ENCODE results near the gene IFNGR1.
"Not testable (repeated sequence)": the region's sequence is repeated elsewhere in the genome, so short reads cannot be mapped to it uniquely, and the experiment has no call there.

Gene IFNGR1

GRCh38 chr6:137210903-137211302, 8.3 kb downstream of the IFNGR1 start:
- TF ChIP-seq CTCF (conservative IDR thresholded peaks at IDR 0.05; ENCODE audit: low read depth, low read length) = no peak
- no peak overlapping the region for H3K27ac ChIP-seq
- H3K79me2 ChIP-seq (ENCODE audit: insufficient read depth, low read depth) = no peaks in the 10 kb centered on the region
- H3K9ac ChIP-seq = no peak overlapping the region
- no peaks in the 10 kb centered on the region for H3K27me3 ChIP-seq (ENCODE audit: insufficient read depth, low read depth)
- H4K20me1 ChIP-seq (ENCODE audit: insufficient read depth) = no peaks in the 10 kb centered on the region
- no peak overlapping the region for H3K4me2 ChIP-seq
- no peak overlapping the region for H3K4me3 ChIP-seq (IDR thresholded peaks at IDR 0.05; ENCODE audit: insufficient read depth, low read depth, low read length)
- H3K36me3 ChIP-seq (ENCODE audit: insufficient read depth) = no peaks in the 10 kb centered on the region
- H3K4me1 ChIP-seq (ENCODE audit: low read depth, poor library complexity, severe bottlenecking) = peaks cover 4% of the 10 kb centered on the region
- no peak overlapping the region for H2AFZ ChIP-seq (ENCODE audit: low read depth)

- Histone ChIP-seq H3K79me2 (ENCODE audit: insufficient read depth, low read depth) (no peaks in the 10 kb centered on the region), H3K27ac (no peak overlapping the region), H3K36me3 (ENCODE audit: insufficient read depth) (no peaks in the 10 kb centered on the region), H3K4me3 (IDR thresholded peaks at IDR 0.05; ENCODE audit: insufficient read depth, low read depth, low read length) (no peak overlapping the region), H3K4me2 (no peak overlapping the region), H3K27me3 (ENCODE audit: insufficient read depth, low read depth) (no peaks in the 10 kb centered on the region), H3K4me1 (ENCODE audit: low read depth, poor library complexity, severe bottlenecking) (peaks cover 2% of the 10 kb centered on the region), H3K9ac (no peak overlapping the region), H2AFZ (ENCODE audit: low read depth) (no peak overlapping the region), H4K20me1 (ENCODE audit: insufficient read depth) (no peaks in the 10 kb centered on the region)
- no peak for TF ChIP-seq CTCF (conservative IDR thresholded peaks at IDR 0.05; ENCODE audit: low read depth, low read length)
Measured at GRCh38 chr6:137208279-137208678, 10.9 kb downstream of the IFNGR1 start.

- not testable (repeated sequence) for H3K79me2 ChIP-seq (ENCODE audit: insufficient read depth, low read depth); H3K9ac ChIP-seq; H3K27ac ChIP-seq; H3K36me3 ChIP-seq (ENCODE audit: insufficient read depth); H2AFZ ChIP-seq (ENCODE audit: low read depth); H3K27me3 ChIP-seq (ENCODE audit: insufficient read depth, low read depth); H4K20me1 ChIP-seq (ENCODE audit: insufficient read depth); H3K4me3 ChIP-seq (IDR thresholded peaks at IDR 0.05; ENCODE audit: insufficient read depth, low read depth, low read length); H3K4me1 ChIP-seq (ENCODE audit: low read depth, poor library complexity, severe bottlenecking); H3K4me2 ChIP-seq
Measured at GRCh38 chr6:137207457-137207856, 11.7 kb downstream of the IFNGR1 start.

GRCh38 chr6:137206577-137206976, 12.6 kb downstream of the IFNGR1 start:
- no peak overlapping the region for H3K4me3 ChIP-seq (IDR thresholded peaks at IDR 0.05; ENCODE audit: insufficient read depth, low read depth, low read length)
- H2AFZ ChIP-seq (ENCODE audit: low read depth) = no peak overlapping the region
- no peak overlapping the region for H3K9ac ChIP-seq
- H3K27ac ChIP-seq = no peak overlapping the region
- no peaks in the 10 kb centered on the region for H3K79me2 ChIP-seq (ENCODE audit: insufficient read depth, low read depth)
- H3K4me1 ChIP-seq (ENCODE audit: low read depth, poor library complexity, severe bottlenecking) = no peaks in the 10 kb centered on the region
- H3K36me3 ChIP-seq (ENCODE audit: insufficient read depth) = no peaks in the 10 kb centered on the region
- no peak for TF ChIP-seq CTCF (conservative IDR thresholded peaks at IDR 0.05; ENCODE audit: low read depth, low read length)
- no peaks in the 10 kb centered on the region for H4K20me1 ChIP-seq (ENCODE audit: insufficient read depth)
- no peak overlapping the region for H3K4me2 ChIP-seq
- no peaks in the 10 kb centered on the region for H3K27me3 ChIP-seq (ENCODE audit: insufficient read depth, low read depth)

- no peak overlapping the region for H3K27ac ChIP-seq
- no peak overlapping the region for H3K4me2 ChIP-seq
- no peak overlapping the region for H2AFZ ChIP-seq (ENCODE audit: low read depth)
- H3K9ac ChIP-seq = no peak overlapping the region
- H3K27me3 ChIP-seq (ENCODE audit: insufficient read depth, low read depth) = no peaks in the 10 kb centered on the region
- H3K79me2 ChIP-seq (ENCODE audit: insufficient read depth, low read depth) = no peaks in the 10 kb centered on the region
- no peaks in the 10 kb centered on the region for H4K20me1 ChIP-seq (ENCODE audit: insufficient read depth)
- no peak overlapping the region for H3K4me3 ChIP-seq (IDR thresholded peaks at IDR 0.05; ENCODE audit: insufficient read depth, low read depth, low read length)
- no peaks in the 10 kb centered on the region for H3K4me1 ChIP-seq (ENCODE audit: low read depth, poor library complexity, severe bottlenecking)
- no peak for TF ChIP-seq CTCF (conservative IDR thresholded peaks at IDR 0.05; ENCODE audit: low read depth, low read length)
- no peaks in the 10 kb centered on the region; the same call in 1 of the 2 replicates for H3K36me3 ChIP-seq (ENCODE audit: insufficient read depth)
Measured at GRCh38 chr6:137203256-137203655, 15.9 kb downstream of the IFNGR1 start.

Data from KMS-11 (cell line).